Measurements from ENCODE around the gene SAP30. TPM values are rescaled to one million over a fixed set of nuclear protein-coding genes. Genes with fewer than 3 reads are reported as not detected.
A peak's percentile ranks its signal among the peaks of the same experiment; 100 is the strongest.

The SAP30 gene
- total RNA-seq, 1 donor from 2014 or later, result 44.3 TPM

- Mint-ChIP-seq H3K27ac (ENCODE audit: unreplicated experiment) (peak overlapping the region; percentile 79), H3K4me1 (peaks cover 25% of the 10 kb centered on the region), H3K9me3 (no peaks in the 10 kb centered on the region), H3K36me3 (ENCODE audit: low read depth) (no peaks in the 10 kb centered on the region), H3K27me3 (ENCODE audit: low read depth) (no peaks in the 10 kb centered on the region), H3K4me3 (no peak overlapping the region)
- DNase-seq (ENCODE audit: low read depth, low spot score), result no peak
- no peak for TF ChIP-seq CTCF (conservative IDR thresholded peaks at IDR 0.05)
Measured at GRCh38 chr4:173415885-173416653, 45.3 kb downstream of the SAP30 start.

- Mint-ChIP-seq H3K4me3 (no peak overlapping the region), H3K27ac (ENCODE audit: unreplicated experiment) (no peak overlapping the region), H3K9me3 (no peaks in the 10 kb centered on the region), H3K36me3 (ENCODE audit: low read depth) (no peaks in the 10 kb centered on the region), H3K27me3 (ENCODE audit: low read depth) (no peaks in the 10 kb centered on the region), H3K4me1 (peaks cover 25% of the 10 kb centered on the region)
- no peak for TF ChIP-seq CTCF (conservative IDR thresholded peaks at IDR 0.05)
- no peak for DNase-seq (ENCODE audit: low read depth, low spot score)
Measured at GRCh38 chr4:173417833-173418232, 47.1 kb downstream of the SAP30 start.

GRCh38 chr4:173418639-173419038 is 47.9 kb downstream of the SAP30 start:
- H3K27me3 Mint-ChIP-seq (ENCODE audit: low read depth), result no peaks in the 10 kb centered on the region
- no peak overlapping the region for H3K27ac Mint-ChIP-seq (ENCODE audit: unreplicated experiment)
- H3K4me1 Mint-ChIP-seq, result peaks cover 25% of the 10 kb centered on the region
- no peak overlapping the region for H3K4me3 Mint-ChIP-seq
- no peaks in the 10 kb centered on the region for H3K9me3 Mint-ChIP-seq
- TF ChIP-seq CTCF (conservative IDR thresholded peaks at IDR 0.05), result no peak
- no peak for DNase-seq (ENCODE audit: low read depth, low spot score)
- no peaks in the 10 kb centered on the region for H3K36me3 Mint-ChIP-seq (ENCODE audit: low read depth)

- Mint-ChIP-seq H3K4me3 (no peak overlapping the region), H3K9me3 (no peaks in the 10 kb centered on the region), H3K27ac (ENCODE audit: unreplicated experiment) (no peak overlapping the region), H3K27me3 (ENCODE audit: low read depth) (no peaks in the 10 kb centered on the region), H3K36me3 (ENCODE audit: low read depth) (no peaks in the 10 kb centered on the region), H3K4me1 (peaks cover 13% of the 10 kb centered on the region)
- peak; percentile 71 for TF ChIP-seq CTCF (conservative IDR thresholded peaks at IDR 0.05)
- no peak for DNase-seq (ENCODE audit: low read depth, low spot score)
Measured at GRCh38 chr4:173420324-173420752, 49.6 kb downstream of the SAP30 start.

- Mint-ChIP-seq H3K27ac (ENCODE audit: unreplicated experiment) (no peak overlapping the region), H3K27me3 (ENCODE audit: low read depth) (no peaks in the 10 kb centered on the region), H3K9me3 (no peaks in the 10 kb centered on the region), H3K4me3 (no peak overlapping the region), H3K4me1 (peaks cover 8% of the 10 kb centered on the region), H3K36me3 (ENCODE audit: low read depth) (no peaks in the 10 kb centered on the region)
- TF ChIP-seq CTCF (conservative IDR thresholded peaks at IDR 0.05), result no peak
- no peak for DNase-seq (ENCODE audit: low read depth, low spot score)
Measured at GRCh38 chr4:173420801-173421200, 50.0 kb downstream of the SAP30 start.
